GM12878 (cell line): ENCODE results near the gene LILRB4. TPM values are rescaled to one million over a fixed set of nuclear protein-coding genes. Genes with fewer than 3 reads are reported as not detected.
A peak's percentile ranks its signal among the peaks of the same experiment; 100 is the strongest.

Experiments used
- ATAC-seq: fragments of 200-7000 bp; cut with Tn5 transposase; 3 replicates; pipeline ENCODE4 v1.9.1; 2020; ENCODE audit warnings: mild to moderate bottlenecking, moderate library complexity
- BruUV-seq: library from RNA; stranded (reverse); fragments of 400-500 nt; replicated peaks from 2 replicates; lab custom pipeline; 2021; lab: Mats Ljungman, UMichigan
- CTCF ChIA-PET: fragments of 300-600 bp; sonication (Branson Sonifier 250); formaldehyde crosslinking; extraction: SDS; loops from one replicate; lab custom pipeline; 2021; ENCODE audit warnings: inconsistent platforms; lab: Yijun Ruan, JAX
- POLR2A ChIA-PET: fragments of 350-600 bp; formaldehyde crosslinking; extraction: SDS; loops from one replicate; lab custom pipeline; 2021; ENCODE audit warnings: inconsistent platforms; lab: Charles Lee
- RAD21 ChIA-PET: fragments of 300-600 bp; sonication (Branson Sonifier 250); formaldehyde crosslinking; loops from one replicate; lab custom pipeline; 2023; ENCODE audit warnings: antibody characterized with exemption; ENCODE audit not compliant: unreplicated experiment; lab: Charles Lee
- SMC1A ChIA-PET: fragments of 300-600 bp; sonication (Branson Sonifier 250); formaldehyde crosslinking; loops from one replicate; lab custom pipeline; 2023; ENCODE audit not compliant: unreplicated experiment, uncharacterized antibody; lab: Charles Lee
- DNase-seq: peaks from one replicate; pipeline ENCODE4 v3.0.0-alpha.2; 2011; ENCODE audit warnings: low read depth, low spot score
- FAIRE-seq: peaks from 3 replicates; lab custom pipeline; 2011; peaks lifted over from hg19 to GRCh38; lab: Jason Lieb, UNC
- H2AFZ ChIP-seq: 2 replicates; pipeline ENCODE4 v1.6.0; 2011; ENCODE audit warnings: low read depth, low read length, control low read depth; ENCODE audit not compliant: control insufficient read depth
- H3K27ac ChIP-seq: 2 replicates; pipeline ENCODE4 v1.5.1; 2011; ENCODE audit warnings: control low read depth; ENCODE audit not compliant: control insufficient read depth, insufficient read depth
- H3K27me3 ChIP-seq, 2 experiments: replicated peaks in 1 of 2; 2 replicates each; pipeline versions ENCODE4 v1.6.0 to v1.6.1; 2011; ENCODE audit warnings: low read length in 1 of 2; ENCODE audit not compliant: control insufficient read depth in 2 of 2, insufficient read depth in 2 of 2
- H3K36me3 ChIP-seq, 2 experiments: 2 replicates each; pipeline ENCODE4 v1.5.1; 2011; ENCODE audit warnings: low read length in 1 of 2; ENCODE audit not compliant: control insufficient read depth in 2 of 2, insufficient read depth in 2 of 2
- H3K4me1 ChIP-seq: 2 replicates; pipeline ENCODE4 v1.6.1; 2011; ENCODE audit warnings: mild to moderate bottlenecking, low read length, moderate library complexity, mixed read lengths; ENCODE audit not compliant: control insufficient read depth, insufficient read depth
- H3K4me2 ChIP-seq: 2 replicates; pipeline ENCODE4 v1.6.0; 2011; ENCODE audit warnings: control low read depth; ENCODE audit not compliant: control insufficient read depth, insufficient read depth
- H3K4me3 ChIP-seq: fragments of 200-600 bp; sonication (generic); 2 replicates; pipeline ENCODE4 v1.5.1; 2016
- H3K79me2 ChIP-seq: 2 replicates; pipeline ENCODE4 v1.6.0; 2011; ENCODE audit warnings: low read length; ENCODE audit not compliant: control insufficient read depth, insufficient read depth
- H3K9ac ChIP-seq: 2 replicates; pipeline ENCODE4 v1.8.0; 2011; ENCODE audit warnings: low read length, control low read depth, mixed read lengths; ENCODE audit not compliant: control insufficient read depth, insufficient read depth
- H3K9me3 ChIP-seq: replicated peaks from 3 replicates; pipeline ENCODE4 v1.5.1; 2011; ENCODE audit warnings: mild to moderate bottlenecking, low read length; ENCODE audit not compliant: control insufficient read depth, insufficient read depth
- H4K20me1 ChIP-seq: 2 replicates; pipeline ENCODE4 v1.6.0; 2011; ENCODE audit not compliant: control insufficient read depth, insufficient read depth
- BCLAF1 ChIP-seq: fragments of 450-650 bp; IDR thresholded peaks from 2 replicates; pipeline ENCODE4 v1.6.1; 2017; ENCODE audit warnings: antibody characterized with exemption, mild to moderate bottlenecking, moderate library complexity
- CBFB ChIP-seq: IDR thresholded peaks from 2 replicates; pipeline ENCODE4 v1.6.1; 2016; ENCODE audit warnings: antibody characterized with exemption, low read depth
- MXI1 ChIP-seq: fragments of 150-350 bp; IDR thresholded peaks from 2 replicates; pipeline ENCODE4 v1.6.1; 2011; ENCODE audit warnings: low read depth, mild to moderate bottlenecking, inconsistent platforms, low read length, improper control_type of control experiment
- RCOR1 ChIP-seq: conservative IDR thresholded peaks from 2 replicates; pipeline ENCODE4 v1.6.1; 2012; ENCODE audit warnings: low read depth, low read length, improper control_type of control experiment
- RFX5 ChIP-seq: IDR thresholded peaks from 2 replicates; pipeline ENCODE4 v1.6.1; 2011; ENCODE audit warnings: low read depth, low read length, improper control_type of control experiment
- YY1 ChIP-seq: IDR thresholded peaks from 2 replicates; pipeline ENCODE4 v1.6.1; 2011; ENCODE audit warnings: low read depth, mild to moderate bottlenecking, low read length
- ZBTB11 ChIP-seq: fragments of 450-650 bp; formaldehyde crosslinking; IDR thresholded peaks from 2 replicates; pipeline ENCODE4 v1.5.0; 2022; ENCODE audit warnings: mild to moderate bottlenecking, missing genetic modification characterization
- ZBTB40 ChIP-seq: fragments of 450-650 bp; IDR thresholded peaks from 2 replicates; pipeline ENCODE4 v1.6.1; 2016; ENCODE audit warnings: mild to moderate bottlenecking, moderate library complexity, borderline replicate concordance
- ZNF207 ChIP-seq: fragments of 450-650 bp; IDR thresholded peaks from 2 replicates; pipeline ENCODE4 v1.6.1; 2014; ENCODE audit warnings: antibody characterized with exemption, mild to moderate bottlenecking, borderline replicate concordance
- ZSCAN29 ChIP-seq: fragments of 450-650 bp; IDR thresholded peaks from 2 replicates; pipeline ENCODE4 v1.6.1; 2017; ENCODE audit warnings: mild to moderate bottlenecking, moderate library complexity
- WGBS: methylation state at CpG from one replicate; pipeline ENCODE4 v1.1.6; 2016; ENCODE audit warnings: low lambda C conversion rate; ENCODE audit not compliant: insufficient replicate concordance, insufficient coverage; ENCODE audit errors: missing lambda C conversion rate; 5-methylcytosine and 5-hydroxymethylcytosine counted together
- in situ Hi-C: fragments of 300-500 bp; cut with MboI; formaldehyde crosslinking; loops from 9 replicates; pipeline ENCODE4 v1.14.3; 2018; ENCODE audit warnings: mixed read lengths
- intact Hi-C: fragments of 100-400 bp; cut with micrococcal nuclease; formaldehyde crosslinking; loops from one replicate; pipeline ENCODE4 v1.14.2; 2022; ENCODE audit not compliant: unreplicated experiment
- polyA plus RNA-seq, 11 experiments: library from polyadenylated mRNA; depleted of rRNA in 4 of 11; unstranded in 6 of 11; stranded (reverse) in 5 of 11; fragments of >200 nt; fragmentation: Nextera tagmentation in 4 of 11; fragmentation: Illumina TruSeq in 1 of 11; extraction: Ambion mirVana in 4 of 11; extraction: Trizol in 1 of 11; gene quantifications; 1 replicate in 1 of 11; 2 replicates in 10 of 11; pipeline versions ENCODE4 v1.2.1 to v1.2.3, GENCODE V29; 2011 to 2016; ENCODE audit warnings: inconsistent platforms in 2 of 11, missing spikeins in 2 of 11, low read depth in 1 of 11
- total RNA-seq, 4 experiments: library from RNA; depleted of rRNA in 3 of 4; stranded (reverse); fragments of >200 nt in 3 of 4; fragmentation: Illumina TruSeq in 1 of 4; extraction: Trizol in 1 of 4; gene quantifications; 2 replicates each; pipeline versions ENCODE4 v1.2.1 to v1.2.3, GENCODE V29; 2013 to 2021

The LILRB4 gene
- total and polyA plus RNA-seq, 10 of the 15 experiments (the other 5 are each of a cell fraction or from before 2014, with no cell fraction given), result 2.0 to 39.8 (median 16.0) TPM

- no peak for TF ChIP-seq ZBTB11
- no peak for TF ChIP-seq RFX5
- peak; percentile 63; the same call in 1 of the 2 replicates for TF ChIP-seq MXI1
- TF ChIP-seq RCOR1, result peak; percentile 82; the same call in 1 of the 2 replicates
- TF ChIP-seq CBFB, result no peak
These were observed 21.7 kb downstream of the LILRB4 start (continued) for GRCh38 chr19:54684527-54684926.

GRCh38 chr19:54691582-54692297 lies 29.0 kb downstream of the LILRB4 start:
- POLR2A ChIA-PET, result no interaction called here
- no peaks in the 10 kb centered on the region for H3K27me3 ChIP-seq
- TF ChIP-seq ZBTB40 (no peak), ZSCAN29 (no peak), YY1 (no peak), BCLAF1 (no peak), ZNF207 (no peak)

More at GRCh38 chr19:54691582-54692297, 29.0 kb downstream of the LILRB4 start:
- FAIRE-seq (no peak), DNase-seq (no peak), ATAC-seq (no peak)
- intact Hi-C loops (no loop called here), in situ Hi-C loops (no loop called here)
- ChIA-PET SMC1A (no interaction called here), CTCF (no interaction called here), RAD21 (no interaction called here)
- no peak overlapping the region for H3K27ac ChIP-seq
- H3K36me3 ChIP-seq, result no peaks in the 10 kb centered on the region
- no peak overlapping the region for H3K4me2 ChIP-seq
- no peaks in the 10 kb centered on the region for H3K9me3 ChIP-seq
- 35% methylated on average over 9 of the region's 9 CpGs for WGBS
- H2AFZ ChIP-seq, result no peak overlapping the region
- H3K9ac ChIP-seq, result no peak overlapping the region
- no peaks in the 10 kb centered on the region for H4K20me1 ChIP-seq
- no peaks in the 10 kb centered on the region for H3K79me2 ChIP-seq
- BruUV-seq, result no TSS peak
- no peaks in the 10 kb centered on the region for H3K4me1 ChIP-seq
- H3K4me3 ChIP-seq, result no peak overlapping the region
